Coronary artery (tissue), 2 donors: ENCODE data around the gene SNRNP40.

ENCODE experiments used
- DNase-seq: peaks from one replicate; pipeline ENCODE4 v3.0.0-alpha.2; 2017; ENCODE audit warnings: low spot score
- H3K27ac ChIP-seq, 2 donors: fragments of 200-600 bp; sonication (generic); one replicate each; pipeline ENCODE4 v1.5.1; 2016 to 2019
- H3K4me3 ChIP-seq: fragments of 200-600 bp; sonication (generic); 2 replicates; pipeline ENCODE4 v1.5.1; 2016; ENCODE audit warnings: mild to moderate bottlenecking, moderate library complexity
- CTCF ChIP-seq: fragments of 200-600 bp; sonication (generic); IDR thresholded peaks from one replicate; pipeline ENCODE4 v1.5.1; 2019; ENCODE audit warnings: antibody characterized with exemption

Gene SNRNP40

GRCh38 chr1:31306278-31306677, 9.7 kb upstream of the SNRNP40 start:
- no peak overlapping the region for H3K27ac ChIP-seq
- no peak overlapping the region for H3K4me3 ChIP-seq
- no peak for DNase-seq
- no peak for TF ChIP-seq CTCF

- no peak for DNase-seq
- no peak for TF ChIP-seq CTCF
- no peak overlapping the region for H3K4me3 ChIP-seq
- no peak overlapping the region for H3K27ac ChIP-seq
These were observed 6.3 kb upstream of the SNRNP40 start for GRCh38 chr1:31302709-31303441.

- Histone ChIP-seq H3K27ac (no peak overlapping the region), H3K4me3 (no peak overlapping the region)
- no peak for DNase-seq
- no peak for TF ChIP-seq CTCF
These were observed 3.6 kb upstream of the SNRNP40 start for GRCh38 chr1:31300193-31300592.

GRCh38 chr1:31299365-31299764, 2.8 kb upstream of the SNRNP40 start:
- no peak for TF ChIP-seq CTCF
- Histone ChIP-seq H3K27ac (no peak overlapping the region), H3K4me3 (no peak overlapping the region)
- DNase-seq: no peak

GRCh38 chr1:31297277-31298247, 974 bp upstream of the SNRNP40 start:
- Histone ChIP-seq H3K4me3 (peak overlapping the region; percentile 92), H3K27ac (peak overlapping the region; percentile 85 to 92)
- DNase-seq: no peak
- no peak for TF ChIP-seq CTCF

GRCh38 chr1:31295874-31296485, 608 bp downstream of the SNRNP40 start:
- no peak for TF ChIP-seq CTCF
- peak overlapping the region; percentile 53 to 92 for H3K27ac ChIP-seq
- H3K4me3 ChIP-seq: peak overlapping the region; percentile 92
- no peak for DNase-seq
